Transverse colon (tissue), 4 donors: ENCODE data around the gene SP110.

ENCODE experiments used
- CTCF ChIP-seq, 5 experiments: fragments of 200-600 bp in 3 of 5; fragments of 450-650 bp in 2 of 5; sonication (generic) in 3 of 5; IDR thresholded peaks; 1 replicate in 2 of 5; 2 replicates in 3 of 5; pipeline ENCODE4 v1.5.1; 2016 to 2017; ENCODE audit warnings: antibody characterized with exemption in 5 of 5, inconsistent platforms in 3 of 5, mild to moderate bottlenecking in 2 of 5, moderate library complexity in 1 of 5
- EP300 ChIP-seq: sonication (generic); formaldehyde crosslinking; IDR thresholded peaks from one replicate; pipeline ENCODE4 v1.6.1; 2017; ENCODE audit warnings: antibody characterized with exemption, low read depth
- POLR2A ChIP-seq: fragments of 450-650 bp; IDR thresholded peaks from one replicate; pipeline ENCODE4 v1.6.1; 2016; ENCODE audit warnings: antibody characterized with exemption, mild to moderate bottlenecking, moderate library complexity
- POLR2AphosphoS5 ChIP-seq, 3 donors: sonication (generic); formaldehyde crosslinking; IDR thresholded peaks; one replicate each; pipeline ENCODE4 v1.6.1; 2016; ENCODE audit warnings: antibody characterized with exemption in 3 of 3

- TF ChIP-seq CTCF (IDR thresholded peaks at IDR 0.05), result no peak
- no peak for TF ChIP-seq EP300
- TF ChIP-seq POLR2A, result no peak
- TF ChIP-seq POLR2AphosphoS5 (IDR thresholded peaks at IDR 0.05), result no peak
These were observed 46.9 kb upstream of the SP110 start for GRCh38 chr2:230266638-230267037.
